IMR-90 (cell line): ENCODE measurements around the gene NCDN. TPM values are rescaled to one million over a fixed set of nuclear protein-coding genes. Genes with fewer than 3 reads are reported as not detected.

ENCODE experiments used
- ATAC-seq: fragments of 200-7000 bp; cut with Tn5 transposase; 2 replicates; pipeline ENCODE4 v1.9.1; 2020; ENCODE audit warnings: low read depth, mild to moderate bottlenecking, moderate library complexity
- BruUV-seq: library from RNA; stranded (reverse); fragments of 400-500 nt; replicated peaks from 2 replicates; lab custom pipeline; 2021; lab: Mats Ljungman, UMichigan
- CTCF ChIA-PET: fragments of 300-600 bp; formaldehyde crosslinking; extraction: SDS; loops from one replicate; lab custom pipeline; 2021; ENCODE audit warnings: antibody characterized with exemption; lab: Yijun Ruan, JAX
- POLR2A ChIA-PET: fragments of 300-600 bp; sonication (Branson Sonifier 250); formaldehyde crosslinking; loops from one replicate; lab custom pipeline; 2022; ENCODE audit warnings: antibody characterized with exemption; ENCODE audit not compliant: unreplicated experiment; lab: Charles Lee
- DNase-seq: peaks from one replicate; pipeline ENCODE4 v3.0.0; 2013
- H2AFZ ChIP-seq: replicated peaks from 2 replicates; pipeline ENCODE3; 2013; ENCODE audit warnings: low read length, mild to moderate bottlenecking; ENCODE audit not compliant: poor library complexity
- H2AK5ac ChIP-seq: 2 replicates; pipeline ENCODE4 v1.6.1; 2013; ENCODE audit warnings: low read depth, low read length, inconsistent platforms
- H2AK9ac ChIP-seq: replicated peaks from 2 replicates; pipeline ENCODE3; 2013; ENCODE audit warnings: mild to moderate bottlenecking, low read depth, low read length, moderate library complexity; ENCODE audit not compliant: poor library complexity
- H2BK120ac ChIP-seq: 2 replicates; pipeline ENCODE4 v1.6.1; 2013; ENCODE audit warnings: low read depth, low read length, inconsistent platforms
- H2BK15ac ChIP-seq: 3 replicates; pipeline ENCODE4 v1.6.1; 2013; ENCODE audit warnings: low read depth, low read length, inconsistent platforms
- H2BK20ac ChIP-seq: 2 replicates; pipeline ENCODE4 v1.6.1; 2013; ENCODE audit warnings: low read depth, mild to moderate bottlenecking, inconsistent platforms, low read length, moderate library complexity
- H2BK5ac ChIP-seq: 2 replicates; pipeline ENCODE4 v1.6.1; 2013; ENCODE audit warnings: mild to moderate bottlenecking, low read depth, low read length, inconsistent platforms; ENCODE audit not compliant: poor library complexity, severe bottlenecking
- H3K14ac ChIP-seq: replicated peaks from 2 replicates; pipeline ENCODE4 v1.6.1; 2013; ENCODE audit warnings: low read depth, low read length, inconsistent platforms
- H3K18ac ChIP-seq: 2 replicates; pipeline ENCODE4 v1.6.1; 2013; ENCODE audit warnings: low read depth, low read length, control low read depth
- H3K23ac ChIP-seq: 2 replicates; pipeline ENCODE4 v1.6.1; 2013; ENCODE audit warnings: low read depth, low read length, inconsistent platforms
- H3K27ac ChIP-seq: 2 replicates; pipeline ENCODE4 v1.5.1; 2013; ENCODE audit warnings: mild to moderate bottlenecking, control low read depth, low read length; ENCODE audit not compliant: insufficient read depth
- H3K27me3 ChIP-seq: 2 replicates; pipeline ENCODE4 v1.6.1; 2013; ENCODE audit warnings: low read length; ENCODE audit not compliant: control insufficient read depth, insufficient read depth
- H3K36me3 ChIP-seq: 2 replicates; pipeline ENCODE4 v1.6.1; 2013; ENCODE audit warnings: low read length, mixed read lengths; ENCODE audit not compliant: control insufficient read depth, insufficient read depth
- H3K4ac ChIP-seq: 2 replicates; pipeline ENCODE4 v1.6.1; 2013; ENCODE audit warnings: low read depth, low read length, inconsistent platforms
- H3K4me1 ChIP-seq: 2 replicates; pipeline ENCODE4 v1.6.1; 2013; ENCODE audit warnings: low read length, mixed read lengths; ENCODE audit not compliant: control insufficient read depth, insufficient read depth
- H3K4me2 ChIP-seq: 2 replicates; pipeline ENCODE4 v1.6.1; 2013; ENCODE audit warnings: low read depth, mild to moderate bottlenecking, control low read depth, low read length, moderate library complexity
- H3K4me3 ChIP-seq: 2 replicates; pipeline ENCODE4 v1.5.1; 2013; ENCODE audit warnings: low read depth, mild to moderate bottlenecking, control low read depth, low read length, moderate library complexity; ENCODE audit not compliant: insufficient read depth
- H3K56ac ChIP-seq: 2 replicates; pipeline ENCODE4 v1.6.1; 2013; ENCODE audit warnings: low read length, inconsistent platforms; ENCODE audit not compliant: insufficient read depth; ENCODE audit errors: extremely low read depth
- H3K79me1 ChIP-seq, 2 experiments: 2 replicates each; pipeline ENCODE4 v1.6.1; 2013; ENCODE audit warnings: low read length in 2 of 2, inconsistent platforms in 1 of 2, low read depth in 1 of 2
- H3K9ac ChIP-seq: 2 replicates; pipeline ENCODE4 v1.6.1; 2013; ENCODE audit warnings: low read depth, low read length, control low read depth
- H3K9me1 ChIP-seq: 2 replicates; pipeline ENCODE4 v1.6.1; 2013; ENCODE audit warnings: low read length, inconsistent platforms; ENCODE audit not compliant: insufficient read depth
- H3K9me3 ChIP-seq: 2 replicates; pipeline ENCODE4 v1.6.1; 2013; ENCODE audit warnings: low read length; ENCODE audit not compliant: control insufficient read depth, insufficient read depth
- H4K20me1 ChIP-seq: 2 replicates; pipeline ENCODE4 v1.6.1; 2013; ENCODE audit warnings: low read length, inconsistent platforms; ENCODE audit not compliant: insufficient read depth
- H4K5ac ChIP-seq: 2 replicates; pipeline ENCODE4 v1.6.1; 2013; ENCODE audit warnings: mild to moderate bottlenecking, low read depth, low read length, control low read depth
- H4K8ac ChIP-seq, 2 experiments: 2 replicates each; pipeline ENCODE4 v1.6.1; 2013; ENCODE audit warnings: low read depth in 2 of 2, low read length in 2 of 2, control low read depth in 1 of 2, inconsistent platforms in 1 of 2
- H4K91ac ChIP-seq: 2 replicates; pipeline ENCODE4 v1.6.1; 2013; ENCODE audit warnings: low read depth, low read length, inconsistent platforms; ENCODE audit not compliant: insufficient read depth
- BHLHE40 ChIP-seq: fragments of 150-350 bp; IDR thresholded peaks from 2 replicates; pipeline ENCODE4 v1.6.1; 2016; ENCODE audit warnings: mild to moderate bottlenecking, low read depth, low read length
- CHD1 ChIP-seq: IDR thresholded peaks from 2 replicates; pipeline ENCODE4 v1.6.1; 2012; ENCODE audit warnings: low read depth, low read length, improper control_type of control experiment
- MAZ ChIP-seq: IDR thresholded peaks from 2 replicates; pipeline ENCODE4 v1.6.1; 2012; ENCODE audit warnings: low read depth, mild to moderate bottlenecking, low read length, improper control_type of control experiment, moderate library complexity, borderline replicate concordance
- POLR2A ChIP-seq: IDR thresholded peaks from 2 replicates; pipeline ENCODE4 v1.6.1; 2012; ENCODE audit warnings: mild to moderate bottlenecking, low read depth, low read length
- SMC3 ChIP-seq: fragments of 150-350 bp; IDR thresholded peaks from 2 replicates; pipeline ENCODE4 v1.6.1; 2016; ENCODE audit warnings: low read depth, mild to moderate bottlenecking, antibody characterized with exemption, low read length, moderate library complexity
- WGBS, 2 experiments: methylation state at CpG; one replicate each; pipeline versions ENCODE4 v1.1.5 to v1.1.7; 2013; ENCODE audit warnings: missing lambda C conversion rate in 2 of 2; ENCODE audit not compliant: insufficient read length in 1 of 2; ENCODE audit errors: extremely low coverage in 2 of 2; 5-methylcytosine and 5-hydroxymethylcytosine counted together
- dilution Hi-C: fragments of 300-500 bp; cut with HindIII; formaldehyde crosslinking; loops from one replicate; pipeline ENCODE4 v1.14.3; 2018; ENCODE audit warnings: low sequenced_read_pairs; ENCODE audit not compliant: unreplicated experiment
- in situ Hi-C: fragments of 300-500 bp; cut with MboI; formaldehyde crosslinking; loops from 3 replicates; pipeline ENCODE4 v1.14.3; 2019; ENCODE audit warnings: low sequenced_read_pairs, inconsistent platforms, mixed read lengths
- intact Hi-C: fragments of 100-400 bp; cut with micrococcal nuclease; formaldehyde crosslinking; loops from 2 replicates; pipeline ENCODE4 v1.10.0; 2022
- polyA plus RNA-seq, 3 experiments: library from polyadenylated mRNA; depleted of rRNA; stranded (reverse); fragments of >200 nt; gene quantifications; 2 replicates each; pipeline ENCODE4 v1.2.3, GENCODE V29; 2012; ENCODE audit warnings: low replicate concordance in 1 of 3
- total RNA-seq: library from RNA; depleted of rRNA; stranded (reverse); fragments of >200 nt; gene quantifications from 2 replicates; pipeline ENCODE4 v1.2.3, GENCODE V29; 2012
- TF ChIP-seq, protein P1 (sequence below): fragments of 150-350 bp; IDR thresholded peaks from 2 replicates; pipeline ENCODE4 v1.6.1; 2016; ENCODE audit warnings: low read depth, mild to moderate bottlenecking, low read length, moderate library complexity, borderline replicate concordance

Gene NCDN
- total and polyA plus RNA-seq, 2 of the 4 experiments (the other 2 are of a cell fraction): 10.0 to 38.8 TPM

DNA sequence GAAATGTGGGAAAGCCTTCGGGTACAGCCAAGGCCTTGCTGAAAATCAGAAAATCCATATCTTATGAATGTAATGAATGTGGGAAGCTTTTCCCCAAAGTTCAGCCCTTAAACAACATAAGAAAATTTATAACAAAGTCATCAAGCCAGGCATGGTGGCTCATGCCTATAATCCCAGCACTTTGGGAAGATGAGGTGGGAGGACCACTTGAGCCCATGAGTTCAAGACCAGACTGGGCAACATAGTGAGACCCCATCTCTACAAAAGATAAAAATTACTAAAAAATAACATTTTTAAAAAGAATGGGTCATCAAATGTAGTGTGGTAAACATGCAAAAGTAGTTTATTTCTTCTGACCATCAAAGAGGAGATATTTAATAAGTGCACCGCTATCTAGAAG is 46.3 kb upstream of the NCDN start:
- no peak overlapping the region for H2BK120ac ChIP-seq
- no peak overlapping the region for H3K18ac ChIP-seq
- H3K4ac ChIP-seq: no peak overlapping the region
- H2AFZ ChIP-seq: no peak overlapping the region
- no peak overlapping the region for H3K9ac ChIP-seq
- no peak overlapping the region for H3K14ac ChIP-seq
- no peak overlapping the region for H2AK9ac ChIP-seq
- no peak overlapping the region for H3K23ac ChIP-seq
- H3K79me1 ChIP-seq: peaks cover 19 to 47% of the 10 kb centered on the region in 2 experiments; a peak in 3 of 4 replicates
- no peak overlapping the region for H4K8ac ChIP-seq
- dilution Hi-C loops: no loop called here
- TF ChIP-seq BHLHE40: no peak
- TF ChIP-seq POLR2A: no peak
- no peak for TF ChIP-seq CHD1
- no peak for TF ChIP-seq MAZ
- TF ChIP-seq, protein P1, sequence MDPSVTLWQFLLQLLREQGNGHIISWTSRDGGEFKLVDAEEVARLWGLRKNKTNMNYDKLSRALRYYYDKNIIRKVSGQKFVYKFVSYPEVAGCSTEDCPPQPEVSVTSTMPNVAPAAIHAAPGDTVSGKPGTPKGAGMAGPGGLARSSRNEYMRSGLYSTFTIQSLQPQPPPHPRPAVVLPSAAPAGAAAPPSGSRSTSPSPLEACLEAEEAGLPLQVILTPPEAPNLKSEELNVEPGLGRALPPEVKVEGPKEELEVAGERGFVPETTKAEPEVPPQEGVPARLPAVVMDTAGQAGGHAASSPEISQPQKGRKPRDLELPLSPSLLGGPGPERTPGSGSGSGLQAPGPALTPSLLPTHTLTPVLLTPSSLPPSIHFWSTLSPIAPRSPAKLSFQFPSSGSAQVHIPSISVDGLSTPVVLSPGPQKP: no peak
- TF ChIP-seq SMC3: no peak
- no peak overlapping the region for H3K4me3 ChIP-seq
- peaks cover 6% of the 10 kb centered on the region for H3K9me1 ChIP-seq
- no peak overlapping the region for H3K4me2 ChIP-seq
- in situ Hi-C loops: no loop called here
- H2BK15ac ChIP-seq: no peak overlapping the region
- peaks cover 6% of the 10 kb centered on the region for H3K4me1 ChIP-seq
- H4K20me1 ChIP-seq: peaks cover 5% of the 10 kb centered on the region; the same call in 1 of the 2 replicates
- no peak overlapping the region for H3K27ac ChIP-seq
- BruUV-seq: no TSS peak
- no peaks in the 10 kb centered on the region; the same call in 1 of the 2 replicates for H3K9me3 ChIP-seq
- H3K27me3 ChIP-seq: no peaks in the 10 kb centered on the region
- no CpG with 5 or more reads among the region's 2 CpGs for WGBS, 2 experiments
- no peak overlapping the region for H2BK20ac ChIP-seq
- ATAC-seq (no peak), DNase-seq (no peak)
- CTCF ChIA-PET: no interaction called here
- H3K36me3 ChIP-seq: peaks cover 2% of the 10 kb centered on the region; the same call in 1 of the 2 replicates
- no peak overlapping the region for H3K56ac ChIP-seq
- H2BK5ac ChIP-seq: no peak overlapping the region
- POLR2A ChIA-PET: no interaction called here
- H4K91ac ChIP-seq: no peak overlapping the region
- no peak overlapping the region for H2AK5ac ChIP-seq
- intact Hi-C loops: no loop called here
- H4K5ac ChIP-seq: no peak overlapping the region
